K562 (cell line): ENCODE data around the gene DNAJC18. TPM values are rescaled to one million over a fixed set of nuclear protein-coding genes. Genes with fewer than 3 reads are reported as not detected.
A peak's percentile ranks its signal among the peaks of the same experiment; 100 is the strongest.

Experiments
- ATAC-seq: fragments of 200-7000 bp; cut with Tn5 transposase; 3 replicates; pipeline ENCODE4 v1.9.1; 2020; ENCODE audit warnings: moderate library complexity
- BruUV-seq: library from RNA; stranded (reverse); fragments of 400-500 nt; replicated peaks from 2 replicates; lab custom pipeline; 2021; lab: Mats Ljungman, UMichigan
- CTCF ChIA-PET: fragments of 300-600 bp; formaldehyde crosslinking; extraction: SDS; loops from one replicate; lab custom pipeline; 2021; ENCODE audit warnings: low intra/inter-chr PET ratio; lab: Yijun Ruan, JAX
- POLR2A ChIA-PET: fragments of 300-600, 350-650 bp; sonication (Branson Sonifier 250); formaldehyde crosslinking; extraction: SDS; loops from one replicate; lab custom pipeline; 2021; ENCODE audit warnings: antibody characterized with exemption, inconsistent platforms; lab: Yijun Ruan, JAX
- DNase-seq, 4 experiments: peaks; one replicate each; pipeline versions ENCODE4 v3.0.0 to v3.0.0-alpha.2; 2011 to 2018; ENCODE audit warnings: low spot score in 3 of 4, mixed read lengths in 3 of 4; ENCODE audit errors: extremely low read depth in 1 of 4
- FAIRE-seq: peaks from 2 replicates; lab custom pipeline; 2011; peaks lifted over from hg19 to GRCh38; lab: Jason Lieb, UNC
- H2AFZ ChIP-seq: 2 replicates; pipeline ENCODE4 v1.6.0; 2011; ENCODE audit warnings: low read depth, low read length, control low read depth, inconsistent platforms
- H3K27ac ChIP-seq: fragments of 200-600 bp; 3 replicates; pipeline ENCODE4 v1.8.0; 2011; ENCODE audit warnings: low read depth, mild to moderate bottlenecking, control low read depth, inconsistent platforms, low read length, moderate library complexity, mixed read lengths; ENCODE audit errors: extremely low read depth
- H3K27me3 ChIP-seq, 2 experiments: fragments of 300-600 bp in 1 of 2; 2 replicates in 1 of 2; 3 replicates in 1 of 2; pipeline versions ENCODE4 v1.6.0 to v1.8.0; 2011; ENCODE audit warnings: inconsistent platforms in 2 of 2, low read length in 2 of 2, mild to moderate bottlenecking in 1 of 2, mixed read lengths in 1 of 2, moderate library complexity in 1 of 2; ENCODE audit not compliant: control insufficient read depth in 2 of 2, insufficient read depth in 2 of 2
- H3K36me3 ChIP-seq: fragments of 300-600 bp; 3 replicates; pipeline ENCODE4 v1.8.0; 2011; ENCODE audit warnings: mild to moderate bottlenecking, low read length, inconsistent platforms; ENCODE audit not compliant: control insufficient read depth, insufficient read depth
- H3K4me1 ChIP-seq, 2 experiments: fragments of 200-600 bp in 1 of 2; replicated peaks in 1 of 2; 2 replicates in 1 of 2; 3 replicates in 1 of 2; pipeline versions ENCODE4 v1.5.1 to v1.8.0; 2011; ENCODE audit warnings: inconsistent platforms in 2 of 2, low read length in 2 of 2, mild to moderate bottlenecking in 1 of 2, mixed read lengths in 1 of 2, moderate library complexity in 1 of 2; ENCODE audit not compliant: control insufficient read depth in 2 of 2, insufficient read depth in 2 of 2
- H3K4me2 ChIP-seq: 2 replicates; pipeline ENCODE4 v1.6.1; 2011; ENCODE audit warnings: low read length, control low read depth, inconsistent platforms, mixed read lengths; ENCODE audit not compliant: insufficient read depth
- H3K4me3 ChIP-seq: fragments of 200-600 bp; sonication (generic), shearing (Covaris generic); 2 replicates; pipeline ENCODE4 v1.5.1; 2016; ENCODE audit warnings: control low read depth, inconsistent platforms
- H3K79me2 ChIP-seq: fragments of 200-600 bp; 3 replicates; pipeline ENCODE4 v1.8.0; 2011; ENCODE audit warnings: low read length, inconsistent platforms; ENCODE audit not compliant: control insufficient read depth, insufficient read depth
- H3K9ac ChIP-seq, 2 experiments: 2 replicates each; pipeline versions ENCODE4 v1.6.0 to v1.6.1; 2011; ENCODE audit warnings: low read depth in 2 of 2, low read length in 2 of 2, control low read depth in 1 of 2, inconsistent platforms in 1 of 2, mild to moderate bottlenecking in 1 of 2, mixed read lengths in 1 of 2; ENCODE audit not compliant: insufficient read depth in 1 of 2
- H3K9me1 ChIP-seq: one replicate; pipeline ENCODE4 v1.6.0; 2011; ENCODE audit warnings: inconsistent platforms, mild to moderate bottlenecking, low read length, moderate library complexity; ENCODE audit not compliant: control insufficient read depth, insufficient read depth
- H3K9me3 ChIP-seq: replicated peaks from 2 replicates; pipeline ENCODE4 v1.5.1; 2011; ENCODE audit warnings: low read depth, low read length, inconsistent platforms; ENCODE audit not compliant: control insufficient read depth, insufficient read depth
- H4K20me1 ChIP-seq: replicated peaks from 2 replicates; pipeline ENCODE4 v1.6.1; 2011; ENCODE audit warnings: low read length, inconsistent platforms, mixed read lengths; ENCODE audit not compliant: control insufficient read depth, insufficient read depth
- MXD1 ChIP-seq: fragments of 250-450 bp; sonication (Bioruptor Pico); IDR thresholded peaks from 2 replicates; pipeline ENCODE4 v1.8.0; 2021; ENCODE audit warnings: borderline replicate concordance, mild to moderate bottlenecking, moderate library complexity; ENCODE audit not compliant: poor library complexity, severe bottlenecking
- ZNF316 ChIP-seq: fragments of 450-650 bp; IDR thresholded peaks from 2 replicates; pipeline ENCODE4 v1.6.1; 2016
- WGBS: fragments of 100-300 bp; shearing (Covaris generic); methylation state at CpG from one replicate; pipeline ENCODE4 v1.1.6; 2016; ENCODE audit warnings: low coverage, mixed read lengths; ENCODE audit not compliant: insufficient coverage; ENCODE audit errors: missing lambda C conversion rate; 5-methylcytosine and 5-hydroxymethylcytosine counted together
- in situ Hi-C: fragments of 300-500 bp; cut with MboI; formaldehyde crosslinking; loops from 4 replicates; pipeline ENCODE4 v1.15.0; 2018; ENCODE audit warnings: inconsistent platforms, mixed read lengths
- intact Hi-C: fragments of 100-400 bp; cut with micrococcal nuclease; formaldehyde crosslinking; loops from 2 replicates; pipeline ENCODE4 v1.14.2; 2022
- polyA plus RNA-seq, 8 experiments: library from polyadenylated mRNA; depleted of rRNA in 4 of 8; stranded (reverse) in 5 of 8; unstranded in 3 of 8; fragments of >200 nt; fragmentation: Nextera tagmentation in 2 of 8; fragmentation: Illumina TruSeq in 1 of 8; extraction: Ambion mirVana in 2 of 8; extraction: Trizol in 1 of 8; gene quantifications; 2 replicates each; pipeline versions ENCODE4 v1.2.1 to v1.2.3, GENCODE V29; 2011 to 2014; ENCODE audit warnings: inconsistent platforms in 1 of 8, missing spikeins in 1 of 8
- total RNA-seq, 7 experiments: library from RNA; depleted of rRNA in 6 of 7; stranded (reverse); fragments of >200 nt in 6 of 7; fragmentation: Illumina TruSeq in 2 of 7; extraction: Trizol in 2 of 7; gene quantifications; 2 replicates each; pipeline versions ENCODE4 v1.2.1 to v1.2.3, GENCODE V29; 2011 to 2021; ENCODE audit warnings: low replicate concordance in 1 of 7

Gene DNAJC18
- total and polyA plus RNA-seq, 9 of the 15 experiments (the other 6 are each of a cell fraction or from before 2014, with no cell fraction given) = 1.5 to 13.3 (median 7.5) TPM

DNA sequence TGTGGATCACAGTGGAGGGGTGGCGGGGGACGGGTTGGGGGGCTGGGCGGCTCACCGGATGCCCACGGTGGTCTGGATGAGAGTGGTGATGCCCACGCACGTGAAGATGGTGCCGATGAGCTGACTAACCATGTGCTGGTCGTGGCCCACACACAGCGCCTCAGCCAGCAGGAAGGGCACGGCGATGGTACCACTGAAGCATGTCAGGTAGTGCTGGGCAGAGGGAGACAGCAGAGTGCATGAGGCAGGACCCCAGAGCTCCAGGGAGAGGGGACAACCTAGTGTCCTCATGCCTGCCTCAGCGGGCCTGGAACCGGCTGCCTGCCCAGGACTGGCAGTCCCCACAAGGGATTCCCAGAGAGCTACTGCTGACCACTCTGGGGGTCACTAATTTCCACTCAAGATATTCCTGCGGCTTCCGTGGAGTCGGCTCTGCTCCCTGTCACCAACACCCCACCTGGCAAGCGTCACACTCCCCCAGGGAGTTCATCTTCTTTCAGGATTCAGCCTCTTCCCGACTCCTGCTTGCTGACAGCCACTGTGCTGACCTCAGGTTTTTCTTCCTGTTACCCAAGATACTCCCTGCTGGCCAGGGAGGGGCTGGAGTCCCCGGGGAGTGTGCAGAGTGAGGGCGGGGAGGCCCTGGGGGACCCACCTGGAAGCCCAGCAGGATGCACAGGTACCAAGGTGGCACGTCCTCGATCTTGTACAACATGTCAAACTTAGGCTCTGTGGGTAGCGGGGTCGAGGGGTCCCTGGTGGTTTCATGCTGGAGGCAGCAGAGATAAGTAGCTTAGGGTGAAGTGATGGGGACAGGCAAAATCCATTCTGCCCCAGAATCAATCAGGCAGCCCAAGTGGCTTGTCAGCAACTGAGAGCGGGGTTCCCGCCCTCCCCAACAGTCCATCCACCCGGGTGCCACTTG lies 57.2 kb downstream of the DNAJC18 start:
- no peaks in the 10 kb centered on the region for H3K9me1 ChIP-seq
- ATAC-seq = peak; percentile 28; the same call in 2 of the 3 replicates
- H3K27ac ChIP-seq = no peak overlapping the region

More for the DNA sequence above, 57.2 kb downstream of the DNAJC18 start:
- POLR2A ChIA-PET = interaction anchor here (0.6 to 1.8 kb wide), 8 partner anchors 10 to 101 kb away, joined by 3 to 8 read pairs (median 4); partner anchors contain the start of genes MATR3, SPATA24 and STING1
- peak overlapping the region; percentile 66 for H2AFZ ChIP-seq
- TF ChIP-seq MXD1 (CRISPR knock-in tag) = no peak
- 0 out of 2 replicates have a peak, but pooled peaks have one; percentile 9 for TF ChIP-seq ZNF316
- TF ChIP-seq, all 486 proteins: peak for 1
- peak overlapping the region in 1 of 2 experiments; percentile 68; a peak in 2 of 4 replicates for H3K9ac ChIP-seq
- DNase-seq = peak in 1 of 4 experiments; percentile 23
- peaks cover 26 to 62% of the 10 kb centered on the region in 2 experiments; a peak in 4 of 5 replicates for H3K4me1 ChIP-seq
- CTCF ChIA-PET = no interaction called here
- no peak overlapping the region for H3K4me2 ChIP-seq
- H3K79me2 ChIP-seq = no peaks in the 10 kb centered on the region
- in situ Hi-C loops = no loop called here
- intact Hi-C loops = no loop called here
- no peak overlapping the region for H3K4me3 ChIP-seq
- H3K36me3 ChIP-seq = no peaks in the 10 kb centered on the region
- no peaks in the 10 kb centered on the region; the same call in 1 of the 2 replicates for H3K9me3 ChIP-seq
- no peaks in the 10 kb centered on the region for H4K20me1 ChIP-seq
- FAIRE-seq = no peak
- H3K27me3 ChIP-seq = no peaks in the 10 kb centered on the region
- BruUV-seq = no TSS peak
- WGBS = 63% methylated on average over 16 of the region's 28 CpGs
